Endothelial cell of umbilical vein (primary cell): ENCODE data around the gene GJC3. TPM values are rescaled to one million over a fixed set of nuclear protein-coding genes. Genes with fewer than 3 reads are reported as not detected.

ENCODE experiments used
- BruUV-seq: library from RNA; stranded (reverse); fragments of 400-500 nt; replicated peaks from 2 replicates; lab custom pipeline; 2021; lab: Mats Ljungman, UMichigan
- CTCF ChIA-PET: fragments of 300-600, 350-600 bp; sonication (Branson Sonifier 250); formaldehyde crosslinking; loops from one replicate; lab custom pipeline; 2021; ENCODE audit warnings: antibody characterized with exemption, inconsistent platforms; lab: Charles Lee
- POLR2A ChIA-PET: fragments of 300-600, 350-600 bp; sonication (Branson Sonifier 250); formaldehyde crosslinking; loops from one replicate; lab custom pipeline; 2021; ENCODE audit warnings: antibody characterized with exemption, inconsistent platforms; lab: Charles Lee
- DNase-seq: peaks from one replicate; pipeline ENCODE4 v3.0.0-alpha.2; 2011; ENCODE audit warnings: low read depth, low spot score
- FAIRE-seq: peaks from 2 replicates; lab custom pipeline; 2011; peaks lifted over from hg19 to GRCh38; lab: Jason Lieb, UNC
- H2AFZ ChIP-seq: 2 replicates; pipeline ENCODE4 v1.6.0; 2012; ENCODE audit warnings: low read depth, low read length, control low read depth, inconsistent platforms
- H3K27ac ChIP-seq: 2 replicates; pipeline ENCODE4 v1.5.1; 2011; ENCODE audit warnings: low read depth, mild to moderate bottlenecking, control low read depth, low read length, moderate library complexity; ENCODE audit not compliant: insufficient read depth
- H3K27me3 ChIP-seq, 2 experiments: 2 replicates each; pipeline versions ENCODE4 v1.6.0 to v1.6.1; 2011; ENCODE audit warnings: low read length in 2 of 2, mixed read lengths in 1 of 2; ENCODE audit not compliant: control insufficient read depth in 2 of 2, insufficient read depth in 2 of 2
- H3K36me3 ChIP-seq, 2 experiments: 2 replicates in 1 of 2; 3 replicates in 1 of 2; pipeline ENCODE4 v1.5.1; 2011; ENCODE audit warnings: low read length in 2 of 2, mild to moderate bottlenecking in 1 of 2, moderate library complexity in 1 of 2; ENCODE audit not compliant: control insufficient read depth in 2 of 2, insufficient read depth in 2 of 2; ENCODE audit errors: extremely low read depth in 1 of 2
- H3K4me1 ChIP-seq: 3 replicates; pipeline ENCODE4 v1.5.1; 2011; ENCODE audit warnings: mild to moderate bottlenecking, low read length; ENCODE audit not compliant: control insufficient read depth, insufficient read depth; ENCODE audit errors: extremely low read depth
- H3K4me2 ChIP-seq: 2 replicates; pipeline ENCODE4 v1.6.1; 2011; ENCODE audit warnings: low read length, control low read depth, mixed read lengths; ENCODE audit not compliant: insufficient read depth
- H3K4me3 ChIP-seq, 3 experiments: fragments of 200-600 bp in 1 of 3; sonication (generic), shearing (Covaris generic) in 1 of 3; replicated peaks in 1 of 3; 2 replicates each; pipeline ENCODE4 v1.5.1; 2011 to 2016; ENCODE audit warnings: control low read depth in 3 of 3, low read length in 3 of 3, mild to moderate bottlenecking in 2 of 3, inconsistent platforms in 1 of 3, low read depth in 1 of 3, moderate library complexity in 1 of 3; ENCODE audit not compliant: insufficient read depth in 1 of 3
- H3K79me2 ChIP-seq: 2 replicates; pipeline ENCODE4 v1.6.0; 2012; ENCODE audit warnings: low read length, inconsistent platforms; ENCODE audit not compliant: control insufficient read depth, insufficient read depth
- H3K9ac ChIP-seq: replicated peaks from 2 replicates; pipeline ENCODE3; 2011; ENCODE audit warnings: low read length, control low read depth; ENCODE audit not compliant: insufficient read depth; ENCODE audit errors: extremely low read depth
- H3K9me1 ChIP-seq: replicated peaks from 3 replicates; pipeline ENCODE4 v1.6.0; 2011; ENCODE audit warnings: mild to moderate bottlenecking, low read length; ENCODE audit not compliant: control insufficient read depth, insufficient read depth; ENCODE audit errors: extremely low read depth
- H3K9me3 ChIP-seq: replicated peaks from 2 replicates; pipeline ENCODE4 v1.5.1; 2012; ENCODE audit warnings: low read length, inconsistent platforms; ENCODE audit not compliant: control insufficient read depth, insufficient read depth
- H4K20me1 ChIP-seq: replicated peaks from 2 replicates; pipeline ENCODE3; 2011; ENCODE audit warnings: mild to moderate bottlenecking, low read length; ENCODE audit not compliant: control insufficient read depth, insufficient read depth; ENCODE audit errors: extremely low read depth
- EZH2 ChIP-seq: IDR thresholded peaks from 2 replicates; pipeline ENCODE4 v1.6.1; 2012; ENCODE audit warnings: borderline replicate concordance, low read depth, mild to moderate bottlenecking, moderate library complexity, low read length, inconsistent platforms; ENCODE audit not compliant: severe bottlenecking
- FOS ChIP-seq: IDR thresholded peaks from 2 replicates; pipeline ENCODE4 v1.6.1; 2011; ENCODE audit warnings: mild to moderate bottlenecking, low read length, moderate library complexity, borderline replicate concordance; ENCODE audit not compliant: insufficient read depth
- GATA2 ChIP-seq: IDR thresholded peaks from 2 replicates; pipeline ENCODE4 v1.7.0; 2011; ENCODE audit warnings: low read depth, mild to moderate bottlenecking, moderate library complexity, mixed read lengths, low read length; ENCODE audit not compliant: insufficient read length, insufficient read depth
- JUN ChIP-seq: IDR thresholded peaks from 2 replicates; pipeline ENCODE4 v1.6.1; 2011; ENCODE audit warnings: borderline replicate concordance, low read depth; ENCODE audit not compliant: insufficient read length, insufficient read depth
- MYC ChIP-seq: IDR thresholded peaks from one replicate; pipeline ENCODE4 v1.6.1; 2011; ENCODE audit warnings: mild to moderate bottlenecking, low read depth, low read length
- POLR2A ChIP-seq: IDR thresholded peaks from 2 replicates; pipeline ENCODE4 v1.6.1; 2012; ENCODE audit warnings: low read depth, mild to moderate bottlenecking, control low read depth, low read length
- POLR2AphosphoS5 ChIP-seq: IDR thresholded peaks from 2 replicates; pipeline ENCODE4 v1.6.1; 2012; ENCODE audit warnings: low read depth, mild to moderate bottlenecking, control low read depth, low read length, moderate library complexity; ENCODE audit not compliant: insufficient read depth
- dilution Hi-C: fragments of 300-500 bp; cut with MboI; formaldehyde crosslinking; loops from one replicate; pipeline ENCODE4 v1.15.0; 2019; ENCODE audit warnings: low sequenced_read_pairs; ENCODE audit not compliant: extremely low pct_ligation_motif_present
- intact Hi-C: fragments of 100-400 bp; cut with micrococcal nuclease; formaldehyde crosslinking; loops from one replicate; pipeline ENCODE4 v1.10.0; 2022
- polyA plus RNA-seq, 4 experiments: library from polyadenylated mRNA; depleted of rRNA in 3 of 4; stranded (reverse) in 3 of 4; unstranded in 1 of 4; fragments of >200 nt; gene quantifications; 2 replicates each; pipeline versions ENCODE4 v1.2.1 to v1.2.3, GENCODE V29; 2011 to 2012; ENCODE audit warnings: missing spikeins in 1 of 4
- total RNA-seq: library from RNA; stranded (reverse); gene quantifications from 2 replicates; pipeline ENCODE4 v1.2.3, GENCODE V29; 2021
- TF ChIP-seq, protein P1 (sequence below): IDR thresholded peaks from 2 replicates; pipeline ENCODE4 v1.6.1; 2011; ENCODE audit not compliant: insufficient read depth, insufficient read length
- TF ChIP-seq, protein P2 (sequence below), 2 donors: IDR thresholded peaks; 1 replicate in 1 of 2; 2 replicates in 1 of 2; pipeline ENCODE4 v1.5.1; 2011; ENCODE audit warnings: low read length in 2 of 2, mild to moderate bottlenecking in 2 of 2, moderate library complexity in 2 of 2, control low read depth in 1 of 2, inconsistent platforms in 1 of 2, low read depth in 1 of 2; ENCODE audit not compliant: insufficient read depth in 1 of 2; ENCODE audit errors: extremely low read depth in 1 of 2

The GJC3 gene
- total and polyA plus RNA-seq, 2 donors (not counting 3 experiments of a cell fraction or from before 2014, with no cell fraction given) = 0.28 TPM; not detected in 1

DNA sequence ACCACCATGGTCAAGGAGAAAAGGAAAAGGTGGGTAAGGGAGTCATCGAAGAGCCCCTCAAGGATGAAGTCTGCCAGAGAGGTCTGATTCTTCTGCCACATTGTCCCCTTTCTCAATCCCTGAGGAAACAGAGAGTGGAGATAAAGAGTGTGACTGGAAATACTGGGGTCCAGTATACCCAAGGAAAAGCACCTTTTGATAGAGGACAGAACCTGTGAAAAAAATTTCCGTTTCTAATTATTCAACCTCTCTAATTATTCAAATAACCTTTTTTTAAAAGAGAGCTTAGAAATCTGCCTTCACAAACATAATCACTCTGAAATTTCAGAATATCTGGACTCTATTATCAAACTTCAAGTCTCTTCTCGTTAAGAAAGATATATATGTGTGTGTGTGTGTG, 52.5 kb downstream of the GJC3 start, which contains the start of gene OR2AE1:
OR2AE1 (minus strand) TSS at position 101 of the 400 bp plus-strand sequence; CDS start at position 101, 0 bp downstream.
- no peak within 1 kb of the TSS for H3K4me2 ChIP-seq
- ChIA-PET CTCF (no interaction called here), POLR2A (no interaction called here)
- intact Hi-C loops = no loop called here
- no peaks in the 10 kb centered on the region for H3K79me2 ChIP-seq
- DNase-seq (no peak), FAIRE-seq (no peak)
- H3K4me3 ChIP-seq = no peak within 1 kb of the TSS
- no peaks in the 10 kb centered on the region for H3K27me3 ChIP-seq
- H3K9me3 ChIP-seq = no peaks in the 10 kb centered on the region
- H2AFZ ChIP-seq = no peak within 1 kb of the TSS
- H3K9me1 ChIP-seq = no peaks in the 10 kb centered on the region
- no peak within 1 kb of the TSS for H3K27ac ChIP-seq
- no peaks in the 10 kb centered on the region for H4K20me1 ChIP-seq
- no peaks in the 10 kb centered on the region for H3K4me1 ChIP-seq
- TF ChIP-seq, protein P1, sequence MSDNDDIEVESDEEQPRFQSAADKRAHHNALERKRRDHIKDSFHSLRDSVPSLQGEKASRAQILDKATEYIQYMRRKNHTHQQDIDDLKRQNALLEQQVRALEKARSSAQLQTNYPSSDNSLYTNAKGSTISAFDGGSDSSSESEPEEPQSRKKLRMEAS = no peak
- no peak for TF ChIP-seq FOS
- TF ChIP-seq, protein P2, sequence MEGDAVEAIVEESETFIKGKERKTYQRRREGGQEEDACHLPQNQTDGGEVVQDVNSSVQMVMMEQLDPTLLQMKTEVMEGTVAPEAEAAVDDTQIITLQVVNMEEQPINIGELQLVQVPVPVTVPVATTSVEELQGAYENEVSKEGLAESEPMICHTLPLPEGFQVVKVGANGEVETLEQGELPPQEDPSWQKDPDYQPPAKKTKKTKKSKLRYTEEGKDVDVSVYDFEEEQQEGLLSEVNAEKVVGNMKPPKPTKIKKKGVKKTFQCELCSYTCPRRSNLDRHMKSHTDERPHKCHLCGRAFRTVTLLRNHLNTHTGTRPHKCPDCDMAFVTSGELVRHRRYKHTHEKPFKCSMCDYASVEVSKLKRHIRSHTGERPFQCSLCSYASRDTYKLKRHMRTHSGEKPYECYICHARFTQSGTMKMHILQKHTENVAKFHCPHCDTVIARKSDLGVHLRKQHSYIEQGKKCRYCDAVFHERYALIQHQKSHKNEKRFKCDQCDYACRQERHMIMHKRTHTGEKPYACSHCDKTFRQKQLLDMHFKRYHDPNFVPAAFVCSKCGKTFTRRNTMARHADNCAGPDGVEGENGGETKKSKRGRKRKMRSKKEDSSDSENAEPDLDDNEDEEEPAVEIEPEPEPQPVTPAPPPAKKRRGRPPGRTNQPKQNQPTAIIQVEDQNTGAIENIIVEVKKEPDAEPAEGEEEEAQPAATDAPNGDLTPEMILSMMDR (IDR thresholded peaks at IDR 0.05; ENCODE audit: extremely low read depth in 1 of 2, insufficient read depth in 1 of 2, low read depth in 1 of 2, low read length in 2 of 2) = no peak
- TF ChIP-seq JUN = no peak
- TF ChIP-seq POLR2AphosphoS5 = no peak
- no peak for TF ChIP-seq MYC
- no peak for TF ChIP-seq POLR2A
- no peak for TF ChIP-seq EZH2
- no peak for TF ChIP-seq GATA2
- H3K36me3 ChIP-seq = no peaks in the 10 kb centered on the region
- BruUV-seq = no TSS peak
- no peak within 1 kb of the TSS for H3K9ac ChIP-seq
- dilution Hi-C loops = no loop called here
